Eye (tissue), 1 donor: ENCODE results near the gene MRTFA.
"Not testable (repeated sequence)": the region's sequence is repeated elsewhere in the genome, so short reads cannot be mapped to it uniquely, and the experiment has no call there.

Source experiments
- DNase-seq: peaks from one replicate; pipeline ENCODE4 v3.0.0-alpha.2; 2015

The MRTFA gene

GRCh38 chr22:40594346-40594745 lies 42.2 kb downstream of the MRTFA start:
- no peak for DNase-seq

GRCh38 chr22:40593460-40594273 lies 42.9 kb downstream of the MRTFA start:
- DNase-seq, result no peak

- DNase-seq, result no peak
Measured at GRCh38 chr22:40592352-40593113, 44.0 kb downstream of the MRTFA start.

GRCh38 chr22:40588726-40589125 lies 47.8 kb downstream of the MRTFA start:
- DNase-seq, result no peak

GRCh38 chr22:40586781-40587180 lies 49.7 kb downstream of the MRTFA start:
- DNase-seq, result no peak

- DNase-seq, result no peak
Measured at GRCh38 chr22:40585310-40585751, 51.2 kb downstream of the MRTFA start.

GRCh38 chr22:40584766-40585165 lies 51.8 kb downstream of the MRTFA start:
- not testable (repeated sequence) for DNase-seq

GRCh38 chr22:40583053-40583741 lies 53.3 kb downstream of the MRTFA start:
- DNase-seq, result no peak

- no peak for DNase-seq
Measured at GRCh38 chr22:40582063-40582462, 54.5 kb downstream of the MRTFA start.

- DNase-seq, result no peak
Measured at GRCh38 chr22:40580631-40581030, 55.9 kb downstream of the MRTFA start.

GRCh38 chr22:40578171-40578570 lies 58.3 kb downstream of the MRTFA start:
- no peak for DNase-seq

GRCh38 chr22:40572976-40573375 lies 63.5 kb downstream of the MRTFA start:
- no peak for DNase-seq

- DNase-seq, result no peak
Measured at GRCh38 chr22:40571887-40572286, 64.6 kb downstream of the MRTFA start.

- DNase-seq, result peak; percentile 20
Measured at GRCh38 chr22:40567626-40568328, 68.7 kb downstream of the MRTFA start.

- DNase-seq, result no peak
Measured at GRCh38 chr22:40567106-40567505, 69.4 kb downstream of the MRTFA start.

GRCh38 chr22:40560994-40561515 lies 75.5 kb downstream of the MRTFA start:
- DNase-seq, result no peak

- no peak for DNase-seq
Measured at GRCh38 chr22:40560551-40560950, 76.0 kb downstream of the MRTFA start.

- DNase-seq, result no peak
Measured at GRCh38 chr22:40557972-40558371, 78.5 kb downstream of the MRTFA start.

- no peak for DNase-seq
Measured at GRCh38 chr22:40556641-40557040, 79.9 kb downstream of the MRTFA start.

- not testable (repeated sequence) for DNase-seq
Measured at GRCh38 chr22:40554023-40554422, 82.5 kb downstream of the MRTFA start.

- DNase-seq, result no peak
Measured at GRCh38 chr22:40553014-40553554, 83.4 kb downstream of the MRTFA start.

- DNase-seq, result no peak
Measured at GRCh38 chr22:40552070-40552469, 84.4 kb downstream of the MRTFA start.
